T-cell (primary cell): ENCODE data around the gene FHL3. TPM values are rescaled to one million over a fixed set of nuclear protein-coding genes. Genes with fewer than 3 reads are reported as not detected.
"Not testable (repeated sequence)": the region's sequence is repeated elsewhere in the genome, so short reads cannot be mapped to it uniquely, and the experiment has no call there.

Experiments used
- ATAC-seq, 4 experiments: fragments of 200-7000 bp in 3 of 4; fragments of 150-1000 bp in 1 of 4; cut with Tn5 transposase; replicated peaks in 1 of 4; 1 replicate in 3 of 4; 2 replicates in 1 of 4; pipeline ENCODE4 v1.10.0; 2021; ENCODE audit warnings: moderate library complexity in 3 of 4, mild to moderate bottlenecking in 2 of 4, moderate number of reproducible peaks in 1 of 4
- CTCF ChIA-PET, 2 donors: fragments of 300-600 bp; sonication (Branson Sonifier 250); formaldehyde crosslinking; loops; one replicate each; lab custom pipeline; 2022; ENCODE audit warnings: antibody characterized with exemption in 2 of 2; lab: Charles Lee
- POLR2A ChIA-PET, 2 donors: fragments of 300-600 bp; sonication (Branson Sonifier 250); formaldehyde crosslinking; loops; one replicate each; lab custom pipeline; 2022; ENCODE audit warnings: antibody characterized with exemption in 2 of 2; lab: Charles Lee
- DNase-seq, 35 experiments: peaks; one replicate each; pipeline versions ENCODE4 v3.0.0 to v3.0.0-alpha.2; 2013 to 2023
- H3K27ac ChIP-seq: one replicate; pipeline ENCODE4 v1.5.1; 2013; ENCODE audit warnings: low read length
- H3K27me3 ChIP-seq, 2 experiments: replicated peaks in 1 of 2; 1 replicate in 1 of 2; 2 replicates in 1 of 2; pipeline versions ENCODE4 v1.6.1 to v1.7.0; 2013; ENCODE audit warnings: low read length in 1 of 2, mixed read lengths in 1 of 2; ENCODE audit not compliant: control insufficient read depth in 2 of 2, insufficient read depth in 2 of 2; ENCODE audit errors: extremely low read depth in 1 of 2
- H3K36me3 ChIP-seq, 2 donors: 1 replicate in 1 of 2; 2 replicates in 1 of 2; pipeline versions ENCODE4 v1.6.1 to v1.7.0; 2013; ENCODE audit warnings: low read length in 1 of 2; ENCODE audit not compliant: control insufficient read depth in 2 of 2, insufficient read depth in 1 of 2; ENCODE audit errors: extremely low read depth in 1 of 2
- H3K4me1 ChIP-seq, 2 experiments: 1 replicate in 1 of 2; 2 replicates in 1 of 2; pipeline versions ENCODE4 v1.6.1 to v1.7.0; 2013; ENCODE audit warnings: low read length in 2 of 2, mixed read lengths in 1 of 2; ENCODE audit not compliant: insufficient read depth in 2 of 2, control insufficient read depth in 1 of 2; ENCODE audit errors: extremely low read depth in 1 of 2
- H3K4me3 ChIP-seq, 2 donors: 1 replicate in 1 of 2; 2 replicates in 1 of 2; pipeline versions ENCODE4 v1.5.1 to v1.7.0; 2013; ENCODE audit warnings: mild to moderate bottlenecking in 2 of 2, low read length in 1 of 2, moderate library complexity in 1 of 2; ENCODE audit not compliant: control insufficient read depth in 1 of 2; ENCODE audit errors: extremely low read depth in 1 of 2
- H3K9me3 ChIP-seq: 2 replicates; pipeline ENCODE4 v1.7.0; 2013
- H3K27ac Mint-ChIP-seq, 2 donors: one replicate each; pipeline ENCODE4 v1.8.0; 2020 to 2021; ENCODE audit warnings: mild to moderate bottlenecking in 2 of 2, mixed read lengths in 2 of 2
- H3K27me3 Mint-ChIP-seq, 2 donors: one replicate each; pipeline ENCODE4 v1.8.0; 2021 to 2022; ENCODE audit warnings: mixed read lengths in 2 of 2
- H3K36me3 Mint-ChIP-seq: one replicate; pipeline ENCODE4 v1.8.0; 2021; ENCODE audit warnings: mixed read lengths
- H3K4me1 Mint-ChIP-seq, 3 donors: one replicate each; pipeline ENCODE4 v1.8.0; 2020 to 2022; ENCODE audit warnings: mixed read lengths in 3 of 3, mild to moderate bottlenecking in 1 of 3
- H3K4me3 Mint-ChIP-seq, 3 donors: one replicate each; pipeline ENCODE4 v1.8.0; 2020 to 2022; ENCODE audit warnings: mild to moderate bottlenecking in 3 of 3, mixed read lengths in 3 of 3, moderate library complexity in 3 of 3
- H3K9me3 Mint-ChIP-seq, 3 donors: one replicate each; pipeline ENCODE4 v1.8.0; 2020 to 2022; ENCODE audit warnings: mixed read lengths in 3 of 3
- WGBS: methylation state at CpG from one replicate; pipeline ENCODE4 v1.1.5; 2013; ENCODE audit warnings: missing lambda C conversion rate; ENCODE audit not compliant: insufficient coverage; 5-methylcytosine and 5-hydroxymethylcytosine counted together
- total RNA-seq, 35 experiments: library from RNA in 6 of 35; stranded (reverse) in 6 of 35; fragments of 120-200 nt in 1 of 35; gene quantifications; one replicate each; pipeline versions ENCODE4 v1.2.1 to v1.2.4 and lab custom pipeline; 2013 to 2026

FHL3 gene
- total RNA-seq, 5 donors from 2014 or later (not counting 1 experiment from before 2014, with no cell fraction given): 4.1 to 19.3 (median 8.1) TPM

DNA sequence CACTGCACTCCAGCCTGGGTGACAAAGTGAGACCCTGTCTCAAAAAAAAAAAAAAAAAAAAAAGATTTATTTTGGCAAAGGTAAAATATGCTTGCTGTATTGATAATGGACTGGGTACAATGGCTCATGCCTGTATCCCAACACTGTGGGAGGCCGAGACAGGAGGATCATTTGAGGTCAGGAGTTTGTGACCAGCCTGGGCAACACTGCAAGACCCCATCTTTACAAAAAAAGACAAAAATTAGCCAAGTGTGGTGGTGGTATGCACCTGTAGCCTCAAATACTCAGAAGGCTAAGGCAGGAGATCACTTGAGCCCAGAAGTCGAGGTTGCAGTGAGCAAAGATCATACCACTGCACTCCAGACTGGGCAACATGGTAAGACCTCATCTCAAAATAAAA lies 21.8 kb downstream of the FHL3 start:
- H3K36me3 ChIP-seq: peaks cover 13 to 85% of the 10 kb centered on the region in 2 donors
- H3K9me3 ChIP-seq: no peaks in the 10 kb centered on the region
- Mint-ChIP-seq H3K9me3 (no peaks in the 10 kb centered on the region), H3K27me3 (no peaks in the 10 kb centered on the region), H3K36me3 (peaks cover 53% of the 10 kb centered on the region), H3K4me3 (no peak overlapping the region), H3K4me1 (peaks cover 6 to 16% (median 15%) of the 10 kb centered on the region in 3 donors), H3K27ac (no peak overlapping the region)
- CTCF ChIA-PET: interaction anchor here in 1 of 2 donors (0.7 kb wide), 1 partner anchor 1542 kb away, joined by 4 read pairs; no protein-coding TSS in a partner anchor
- peaks cover 0 to 2% of the 10 kb centered on the region in 2 experiments for H3K4me1 ChIP-seq
- no peak for ATAC-seq
- no peaks in the 10 kb centered on the region for H3K27me3 ChIP-seq
- POLR2A ChIA-PET: no interaction called here
- no peak overlapping the region for H3K4me3 ChIP-seq
- no peak overlapping the region for H3K27ac ChIP-seq
- no CpG with 5 or more reads among the region's 2 CpGs for whole genome bisulfite sequencing
- DNase-seq: no peak

DNA sequence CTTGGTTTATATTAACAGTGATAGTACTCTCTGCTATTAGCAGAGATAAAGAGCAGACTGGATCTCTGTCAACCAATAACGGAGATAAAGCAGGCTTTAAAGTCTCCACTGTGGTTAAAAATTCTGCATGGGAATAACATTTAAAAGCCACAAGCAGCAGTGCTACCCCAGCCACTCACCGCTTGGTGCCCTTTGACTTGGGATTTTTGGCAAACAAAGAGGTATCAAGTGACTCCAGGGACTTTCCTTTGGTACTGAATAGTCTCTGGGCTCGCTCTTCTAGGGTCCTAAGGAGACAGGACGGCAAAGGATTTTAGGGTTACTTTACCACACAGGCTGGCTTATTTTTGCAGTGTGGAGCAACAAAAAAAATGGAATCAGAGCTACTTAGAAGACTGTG lies 26.8 kb downstream of the FHL3 start:
- DNase-seq (no peak), ATAC-seq (no peak)
- Mint-ChIP-seq H3K4me3 (no peak overlapping the region), H3K27me3 (no peaks in the 10 kb centered on the region), H3K36me3 (peaks cover 60% of the 10 kb centered on the region), H3K27ac (no peak overlapping the region), H3K4me1 (peaks cover 0 to 6% (median 5%) of the 10 kb centered on the region in 3 donors), H3K9me3 (peaks cover 0 to 5% (median 0%) of the 10 kb centered on the region in 3 donors)
- ChIA-PET POLR2A (no interaction called here), CTCF (no interaction called here)
- WGBS: 89% methylated on average over 3 of the region's 4 CpGs
- H3K9me3 ChIP-seq: no peaks in the 10 kb centered on the region
- H3K4me3 ChIP-seq: no peak overlapping the region
- H3K36me3 ChIP-seq: peaks cover 26 to 89% of the 10 kb centered on the region in 2 donors
- H3K4me1 ChIP-seq: no peaks in the 10 kb centered on the region
- no peaks in the 10 kb centered on the region for H3K27me3 ChIP-seq
- H3K27ac ChIP-seq: no peak overlapping the region

DNA sequence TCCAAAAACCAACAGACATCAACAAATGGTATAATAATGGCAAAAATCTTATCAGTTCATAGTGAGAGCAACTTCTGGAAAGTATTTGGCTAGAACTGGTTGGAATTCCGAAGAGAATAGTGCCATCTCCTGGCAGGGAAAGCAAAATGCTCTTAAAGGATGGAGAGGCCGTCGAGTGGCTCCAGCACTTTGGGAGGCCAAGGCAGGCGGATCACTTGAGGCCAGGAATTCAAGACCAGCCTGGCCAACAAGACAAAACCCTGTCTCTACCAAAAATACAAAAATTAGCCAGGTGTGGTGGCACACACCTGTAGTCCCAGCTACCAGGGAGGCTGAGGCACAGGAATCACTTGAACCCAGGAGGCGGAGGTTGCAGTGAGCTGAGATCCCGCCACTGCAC lies 30.2 kb downstream of the FHL3 start:
- H3K4me3 Mint-ChIP-seq, H3K27me3 ChIP-seq, ATAC-seq, H3K4me3 ChIP-seq, H3K27me3 Mint-ChIP-seq, H3K9me3 ChIP-seq, H3K27ac ChIP-seq, POLR2A ChIA-PET, CTCF ChIA-PET, H3K9me3 Mint-ChIP-seq, H3K4me1 ChIP-seq: not testable (repeated sequence)
- peaks cover 18 to 57% of the 10 kb centered on the region in 2 donors for H3K36me3 ChIP-seq
- H3K27ac Mint-ChIP-seq: peak overlapping the region in 1 of 2 donors; percentile 44
- H3K36me3 Mint-ChIP-seq: peaks cover 67% of the 10 kb centered on the region
- peak in 1 of 35 experiments; percentile 35 for DNase-seq
- 80% methylated on average over 2 of the region's 6 CpGs for WGBS
- H3K4me1 Mint-ChIP-seq: peaks cover 25 to 32% (median 27%) of the 10 kb centered on the region in 3 donors

GRCh38 chr1:37974567-37974966 lies 30.7 kb downstream of the FHL3 start:
- ChIA-PET CTCF (no interaction called here), POLR2A (no interaction called here)
- no peaks in the 10 kb centered on the region for H3K4me1 ChIP-seq
- Mint-ChIP-seq H3K4me1 (peaks cover 25 to 32% (median 27%) of the 10 kb centered on the region in 3 donors), H3K27ac (peak overlapping the region; percentile 43 to 44), H3K36me3 (peaks cover 67% of the 10 kb centered on the region), H3K27me3 (no peaks in the 10 kb centered on the region), H3K9me3 (peaks cover 0 to 5% (median 0%) of the 10 kb centered on the region in 3 donors), H3K4me3 (no peak overlapping the region)
- H3K27ac ChIP-seq: no peak overlapping the region
- peaks cover 23 to 56% of the 10 kb centered on the region in 2 donors for H3K36me3 ChIP-seq
- WGBS: 97% methylated on average over 4 of the region's 5 CpGs
- ATAC-seq (no peak), DNase-seq (no peak)
- H3K4me3 ChIP-seq: no peak overlapping the region
- H3K27me3 ChIP-seq: no peaks in the 10 kb centered on the region
- H3K9me3 ChIP-seq: no peaks in the 10 kb centered on the region

DNA sequence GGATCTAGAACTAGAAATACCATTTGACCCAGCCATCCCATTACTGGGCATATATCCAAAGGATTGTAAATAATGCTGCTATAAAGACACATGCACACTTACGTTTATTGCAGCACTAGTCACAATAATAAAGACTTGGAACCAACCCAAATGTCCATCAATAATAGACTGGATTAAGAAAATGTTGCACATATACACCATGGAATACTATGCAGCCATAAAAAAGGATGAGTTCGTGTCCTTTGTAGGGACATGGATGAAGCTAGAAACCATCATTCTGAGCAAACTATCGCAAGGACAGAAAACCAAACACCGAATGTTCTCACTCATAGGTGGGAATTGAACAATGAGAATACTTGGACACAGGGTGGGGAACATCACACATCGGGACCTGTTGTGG lies 31.6 kb downstream of the FHL3 start:
- WGBS: no CpG with 5 or more reads among the region's 5 CpGs
- H3K4me3 ChIP-seq, H3K4me3 Mint-ChIP-seq, POLR2A ChIA-PET, CTCF ChIA-PET, H3K27ac ChIP-seq, H3K9me3 ChIP-seq, H3K4me1 ChIP-seq, DNase-seq, H3K27me3 Mint-ChIP-seq, H3K27me3 ChIP-seq, H3K9me3 Mint-ChIP-seq, ATAC-seq, H3K27ac Mint-ChIP-seq: not testable (repeated sequence)
- H3K4me1 Mint-ChIP-seq: peaks cover 25 to 32% (median 27%) of the 10 kb centered on the region in 3 donors
- H3K36me3 Mint-ChIP-seq: peaks cover 68% of the 10 kb centered on the region
- H3K36me3 ChIP-seq: peaks cover 24 to 56% of the 10 kb centered on the region in 2 donors

DNA sequence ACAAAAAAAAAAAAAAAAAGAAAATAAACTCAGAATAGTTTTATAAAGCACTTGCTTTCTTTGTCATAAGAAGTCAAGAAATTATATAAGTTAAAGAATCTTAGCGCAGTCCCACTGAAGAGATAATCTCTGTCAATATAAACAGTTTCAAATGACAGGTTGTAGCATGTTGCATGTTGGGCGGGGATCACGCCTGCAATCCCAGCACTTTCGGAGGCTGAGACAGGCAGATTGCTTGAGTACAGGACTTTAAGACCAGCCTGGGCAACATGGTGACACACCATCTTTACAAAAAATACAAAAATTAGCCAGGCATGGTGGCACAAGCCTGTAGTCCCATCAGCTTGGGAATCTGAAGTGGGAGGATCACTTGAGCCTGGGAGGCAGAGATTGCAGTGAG lies 40.0 kb downstream of the FHL3 start:
- ChIA-PET CTCF (no interaction called here), POLR2A (no interaction called here)
- Mint-ChIP-seq H3K27me3 (no peaks in the 10 kb centered on the region), H3K36me3 (peaks cover 42% of the 10 kb centered on the region), H3K9me3 (no peaks in the 10 kb centered on the region), H3K4me3 (no peak overlapping the region), H3K4me1 (no peaks in the 10 kb centered on the region), H3K27ac (peak overlapping the region in 1 of 2 donors; percentile 39)
- 88% methylated on average over 3 of the region's 4 CpGs for WGBS
- H3K9me3 ChIP-seq: no peaks in the 10 kb centered on the region
- H3K4me1 ChIP-seq: no peaks in the 10 kb centered on the region
- no peak for ATAC-seq
- no peaks in the 10 kb centered on the region for H3K27me3 ChIP-seq
- DNase-seq: no peak
- no peak overlapping the region for H3K27ac ChIP-seq
- H3K36me3 ChIP-seq: peaks cover 12 to 56% of the 10 kb centered on the region in 2 donors
- H3K4me3 ChIP-seq: no peak overlapping the region

- POLR2A ChIA-PET, H3K4me3 Mint-ChIP-seq, H3K27ac ChIP-seq, DNase-seq, CTCF ChIA-PET, H3K4me1 Mint-ChIP-seq, H3K27me3 ChIP-seq, H3K4me3 ChIP-seq, H3K27ac Mint-ChIP-seq, H3K4me1 ChIP-seq, H3K9me3 ChIP-seq, ATAC-seq, H3K9me3 Mint-ChIP-seq, H3K27me3 Mint-ChIP-seq: not testable (repeated sequence)
- peaks cover 38% of the 10 kb centered on the region for H3K36me3 Mint-ChIP-seq
- H3K36me3 ChIP-seq: peaks cover 6 to 59% of the 10 kb centered on the region in 2 donors
- WGBS: 100% methylated on average over 1 of the region's 12 CpGs
These were observed 41.2 kb downstream of the FHL3 start for GRCh38 chr1:37964106-37964505.
